Activated T-helper 17 cell treated with anti-CD3 and anti-CD28 coated beads, Interleukin-2, amount 50 U/mL, for 72 hours (primary cell): ENCODE results near the gene ITPR1. TPM values are rescaled to one million over a fixed set of nuclear protein-coding genes. Genes with fewer than 3 reads are reported as not detected.

Source experiments
- ATAC-seq: fragments of 150-1000 bp; cut with Tn5 transposase; replicated peaks from 2 replicates; pipeline ENCODE4 v1.10.0; 2021; ENCODE audit warnings: mild to moderate bottlenecking, moderate library complexity
- H3K27ac Mint-ChIP-seq: one replicate; pipeline ENCODE4 v1.8.0; 2022; ENCODE audit warnings: mixed read lengths
- H3K27me3 Mint-ChIP-seq: one replicate; pipeline ENCODE4 v1.8.0; 2022; ENCODE audit warnings: mixed read lengths
- H3K36me3 Mint-ChIP-seq: one replicate; pipeline ENCODE4 v1.8.0; 2022; ENCODE audit warnings: low read depth, mild to moderate bottlenecking, mixed read lengths
- H3K4me1 Mint-ChIP-seq: one replicate; pipeline ENCODE4 v1.8.0; 2022; ENCODE audit warnings: mixed read lengths
- H3K4me3 Mint-ChIP-seq: one replicate; pipeline ENCODE4 v1.8.0; 2022; ENCODE audit warnings: mild to moderate bottlenecking, mixed read lengths
- H3K9me3 Mint-ChIP-seq: one replicate; pipeline ENCODE4 v1.8.0; 2022; ENCODE audit warnings: mixed read lengths
- total RNA-seq, 2 donors: library from RNA; stranded (reverse); gene quantifications; one replicate each; pipeline ENCODE4 v1.2.3, GENCODE V29; 2022

ITPR1 gene
- total RNA-seq, 2 donors from 2014 or later: 78.5 to 84.6 TPM

GRCh38 chr3:4509983-4510755 lies 17.0 kb downstream of the ITPR1 start:
- no peaks in the 10 kb centered on the region for H3K27me3 Mint-ChIP-seq
- no peak overlapping the region for H3K4me3 Mint-ChIP-seq
- H3K4me1 Mint-ChIP-seq: peaks cover 19% of the 10 kb centered on the region
- no peaks in the 10 kb centered on the region for H3K9me3 Mint-ChIP-seq
- no peak overlapping the region for H3K27ac Mint-ChIP-seq
- peaks cover 11% of the 10 kb centered on the region for H3K36me3 Mint-ChIP-seq
- no peak for ATAC-seq

- Mint-ChIP-seq H3K4me3 (no peak overlapping the region), H3K27ac (no peak overlapping the region), H3K9me3 (no peaks in the 10 kb centered on the region), H3K36me3 (peaks cover 17% of the 10 kb centered on the region), H3K27me3 (no peaks in the 10 kb centered on the region), H3K4me1 (peaks cover 8% of the 10 kb centered on the region)
- no peak for ATAC-seq
These were observed 18.5 kb downstream of the ITPR1 start for GRCh38 chr3:4511491-4512262.

DNA sequence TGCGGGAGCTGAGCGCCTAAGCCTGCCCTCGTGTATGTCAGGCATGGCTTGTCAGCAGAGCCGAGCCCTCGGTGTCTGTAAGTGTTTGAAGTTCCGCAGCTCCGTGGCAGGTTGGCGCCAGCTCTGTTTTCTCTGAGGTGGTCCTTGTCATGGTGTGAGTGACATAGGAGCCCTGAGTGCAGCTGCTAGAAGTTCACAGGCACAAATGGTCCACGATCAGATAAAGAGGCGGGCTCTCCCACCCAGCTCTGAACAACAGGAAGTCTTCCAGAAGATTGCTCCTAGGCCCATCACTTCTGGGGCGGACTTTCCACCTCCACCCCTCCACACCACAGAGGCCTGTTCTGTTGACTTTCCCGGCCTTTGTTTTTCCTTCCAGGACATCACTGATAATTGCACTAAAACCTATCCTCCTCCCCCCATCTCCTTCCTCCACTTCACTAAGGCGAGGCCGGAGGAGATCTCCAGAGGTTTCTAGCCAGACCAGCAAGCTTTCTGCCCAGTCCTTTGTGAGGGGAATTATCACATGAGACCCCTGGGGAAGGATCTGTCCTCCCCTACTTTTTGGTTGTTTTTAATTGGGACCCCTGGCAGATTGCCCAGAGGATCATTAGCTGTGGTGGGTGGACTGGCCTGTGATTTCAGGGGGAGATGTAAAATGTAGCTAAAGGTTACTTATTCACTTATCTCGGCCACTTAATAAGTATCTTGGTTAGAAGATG lies 19.9 kb downstream of the ITPR1 start:
- Mint-ChIP-seq H3K4me1 (peaks cover 18% of the 10 kb centered on the region), H3K36me3 (peaks cover 21% of the 10 kb centered on the region), H3K27ac (no peak overlapping the region), H3K4me3 (no peak overlapping the region), H3K9me3 (no peaks in the 10 kb centered on the region), H3K27me3 (no peaks in the 10 kb centered on the region)
- ATAC-seq: no peak

- H3K27me3 Mint-ChIP-seq: no peaks in the 10 kb centered on the region
- no peaks in the 10 kb centered on the region for H3K9me3 Mint-ChIP-seq
- peaks cover 14% of the 10 kb centered on the region for H3K36me3 Mint-ChIP-seq
- no peak overlapping the region for H3K27ac Mint-ChIP-seq
- no peak for ATAC-seq
- no peak overlapping the region for H3K4me3 Mint-ChIP-seq
- H3K4me1 Mint-ChIP-seq: peaks cover 14% of the 10 kb centered on the region
These were observed 21.2 kb downstream of the ITPR1 start for GRCh38 chr3:4514321-4514720.

DNA sequence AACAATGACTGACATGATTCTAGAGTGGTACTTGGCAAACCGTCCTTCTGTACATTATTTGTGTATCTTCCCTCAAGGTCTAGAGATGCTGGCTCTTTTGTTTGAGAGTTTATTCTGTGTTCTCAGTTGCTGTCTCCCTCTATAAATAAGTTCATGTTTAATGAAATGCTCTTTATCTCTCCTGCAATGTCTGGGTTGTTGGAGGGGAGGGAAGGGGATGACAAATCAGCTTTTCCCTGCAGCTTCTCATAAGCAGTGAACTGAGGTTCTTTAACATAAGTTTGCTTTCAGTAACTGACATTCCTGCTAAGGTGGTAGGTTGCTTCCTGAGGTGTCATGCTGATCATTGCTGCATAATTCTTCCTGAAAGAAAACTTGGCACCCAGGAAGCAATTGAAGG lies 21.8 kb downstream of the ITPR1 start:
- H3K9me3 Mint-ChIP-seq: no peaks in the 10 kb centered on the region
- peaks cover 17% of the 10 kb centered on the region for H3K36me3 Mint-ChIP-seq
- ATAC-seq: no peak
- peaks cover 19% of the 10 kb centered on the region for H3K4me1 Mint-ChIP-seq
- peak overlapping the region; percentile 70 for H3K27ac Mint-ChIP-seq
- H3K27me3 Mint-ChIP-seq: no peaks in the 10 kb centered on the region
- H3K4me3 Mint-ChIP-seq: no peak overlapping the region

DNA sequence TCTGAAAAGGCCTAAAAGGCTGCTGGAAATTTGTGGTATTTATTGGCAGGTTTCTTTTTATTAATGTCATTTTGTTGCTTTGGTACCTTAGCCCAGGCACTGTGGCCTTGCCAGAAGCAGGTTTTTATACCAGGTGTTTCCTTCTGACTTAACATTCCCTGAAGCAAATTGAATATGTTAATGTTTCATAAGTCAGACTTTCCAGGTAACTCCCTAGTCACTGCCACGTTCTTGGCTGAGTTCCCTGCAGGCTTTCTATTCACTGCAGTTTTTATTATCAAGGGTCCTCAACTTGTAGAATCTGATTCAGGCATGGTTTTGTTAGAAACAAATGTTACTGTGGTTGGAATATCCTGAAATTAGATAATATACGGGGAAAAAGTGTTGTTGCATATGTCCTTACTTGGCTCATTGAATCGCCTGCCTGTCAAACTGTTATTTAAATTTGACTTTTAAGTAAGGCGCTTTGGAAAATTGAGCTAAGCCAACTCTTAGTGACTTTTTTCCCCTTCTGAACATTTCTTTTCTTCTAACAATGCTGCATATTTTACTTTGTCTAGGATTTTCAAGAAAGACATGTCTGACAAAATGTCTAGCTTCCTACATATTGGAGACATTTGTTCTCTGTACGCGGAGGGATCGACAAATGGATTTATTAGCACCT lies 22.9 kb downstream of the ITPR1 start:
- no peak for ATAC-seq
- Mint-ChIP-seq H3K9me3 (no peaks in the 10 kb centered on the region), H3K27ac (peak overlapping the region; percentile 70), H3K27me3 (no peaks in the 10 kb centered on the region), H3K36me3 (peaks cover 17% of the 10 kb centered on the region), H3K4me3 (no peak overlapping the region), H3K4me1 (peaks cover 19% of the 10 kb centered on the region)

GRCh38 chr3:4517093-4517492 lies 23.9 kb downstream of the ITPR1 start:
- H3K4me3 Mint-ChIP-seq: peak overlapping the region; percentile 73
- no peak for ATAC-seq
- peak overlapping the region; percentile 75 for H3K27ac Mint-ChIP-seq
- H3K27me3 Mint-ChIP-seq: no peaks in the 10 kb centered on the region
- peaks cover 19% of the 10 kb centered on the region for H3K4me1 Mint-ChIP-seq
- H3K36me3 Mint-ChIP-seq: peaks cover 27% of the 10 kb centered on the region
- H3K9me3 Mint-ChIP-seq: no peaks in the 10 kb centered on the region

DNA sequence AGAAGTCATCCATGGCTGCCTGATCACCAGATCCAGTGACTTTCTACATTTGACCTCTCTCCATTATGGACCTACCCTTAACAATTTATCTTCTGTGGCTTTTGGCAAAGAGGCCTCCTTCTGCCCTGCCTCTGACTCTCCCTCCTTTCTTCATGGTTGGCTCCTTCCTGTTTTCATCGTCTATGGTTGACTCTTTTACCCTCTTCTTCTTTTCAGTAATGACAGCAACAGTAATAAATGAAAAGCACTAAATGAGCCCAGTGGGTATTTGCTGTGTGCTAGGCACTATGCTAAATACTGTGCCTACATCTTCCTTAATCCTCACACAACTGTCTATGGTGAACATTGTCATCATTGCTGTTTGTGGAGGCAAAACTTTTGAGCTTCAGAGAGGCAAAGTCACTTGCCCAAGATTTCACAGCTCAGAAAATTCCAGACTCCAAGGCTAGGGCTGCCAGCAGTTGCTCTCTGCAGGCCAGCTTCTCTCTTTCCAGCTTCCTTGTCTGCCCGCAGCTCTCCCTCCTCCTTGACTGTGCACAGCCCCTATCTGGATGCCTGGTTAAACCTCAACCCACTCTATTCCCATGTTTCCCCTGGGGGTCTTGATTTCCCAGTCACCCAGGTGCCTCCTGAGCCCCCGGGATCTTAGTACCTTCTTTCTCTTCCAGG lies 24.6 kb downstream of the ITPR1 start:
- Mint-ChIP-seq H3K4me3 (peak overlapping the region; percentile 73), H3K27ac (peak overlapping the region; percentile 75), H3K27me3 (no peaks in the 10 kb centered on the region), H3K9me3 (no peaks in the 10 kb centered on the region), H3K4me1 (peaks cover 19% of the 10 kb centered on the region), H3K36me3 (peaks cover 34% of the 10 kb centered on the region)
- ATAC-seq: peak; percentile 52

GRCh38 chr3:4520033-4520816 lies 27.1 kb downstream of the ITPR1 start:
- Mint-ChIP-seq H3K36me3 (peaks cover 49% of the 10 kb centered on the region), H3K4me1 (peaks cover 19% of the 10 kb centered on the region), H3K27ac (peak overlapping the region; percentile 75), H3K27me3 (no peaks in the 10 kb centered on the region), H3K4me3 (peak overlapping the region; percentile 73), H3K9me3 (no peaks in the 10 kb centered on the region)
- no peak for ATAC-seq

GRCh38 chr3:4522947-4523346 lies 29.8 kb downstream of the ITPR1 start:
- no peaks in the 10 kb centered on the region for H3K27me3 Mint-ChIP-seq
- H3K4me3 Mint-ChIP-seq: no peak overlapping the region
- H3K27ac Mint-ChIP-seq: no peak overlapping the region
- H3K9me3 Mint-ChIP-seq: no peaks in the 10 kb centered on the region
- H3K4me1 Mint-ChIP-seq: peaks cover 15% of the 10 kb centered on the region
- ATAC-seq: no peak
- H3K36me3 Mint-ChIP-seq: peaks cover 51% of the 10 kb centered on the region

DNA sequence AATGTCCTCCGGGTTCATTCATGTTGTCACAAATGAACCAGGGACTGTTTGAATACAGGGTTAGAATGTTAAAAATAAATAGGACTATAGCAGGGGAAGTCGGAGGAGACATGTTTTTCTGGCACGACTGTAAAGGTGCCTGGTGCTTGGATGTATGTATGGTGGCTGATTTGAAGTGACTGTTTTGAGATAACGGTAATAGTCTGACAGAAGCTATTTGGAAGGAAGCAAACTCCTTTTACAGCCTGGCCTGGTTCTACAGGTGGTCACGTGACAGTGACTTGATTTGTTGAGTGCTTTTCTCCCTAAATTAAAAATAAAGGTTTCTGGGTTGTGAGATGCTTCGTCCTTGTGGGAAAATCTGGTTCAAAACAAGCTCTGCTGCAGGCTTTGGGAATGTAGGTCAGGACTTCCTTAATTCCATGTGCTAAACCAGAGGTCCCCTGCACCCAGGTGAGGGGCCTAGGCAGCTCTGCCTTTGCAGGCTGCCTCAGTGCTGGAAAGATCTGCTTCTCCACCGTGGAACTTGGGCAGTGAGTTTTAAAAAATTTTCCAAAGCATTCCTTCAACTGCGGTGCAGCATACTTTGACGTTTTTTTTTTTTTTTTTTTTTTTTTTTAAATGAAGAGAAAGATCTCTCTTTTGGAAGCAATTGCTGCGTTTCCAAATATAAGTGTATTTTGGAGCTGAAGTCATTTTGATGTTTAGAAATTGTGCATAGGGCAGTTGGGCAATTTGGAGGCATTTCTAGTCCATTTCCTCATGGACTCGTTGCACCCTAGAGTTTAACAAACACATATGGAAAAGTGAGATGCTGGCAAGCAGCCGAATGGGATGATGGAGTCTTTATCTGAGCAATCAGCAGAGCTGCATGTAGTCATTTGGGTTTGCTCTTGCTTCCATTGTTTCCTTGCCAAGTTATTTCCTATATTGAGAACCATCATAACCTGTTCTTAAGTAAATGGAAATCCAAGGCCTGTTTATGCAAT lies 30.9 kb downstream of the ITPR1 start:
- ATAC-seq: no peak
- Mint-ChIP-seq H3K9me3 (no peaks in the 10 kb centered on the region), H3K4me1 (peaks cover 10% of the 10 kb centered on the region), H3K27me3 (no peaks in the 10 kb centered on the region), H3K4me3 (no peak overlapping the region), H3K27ac (no peak overlapping the region), H3K36me3 (peaks cover 47% of the 10 kb centered on the region)

DNA sequence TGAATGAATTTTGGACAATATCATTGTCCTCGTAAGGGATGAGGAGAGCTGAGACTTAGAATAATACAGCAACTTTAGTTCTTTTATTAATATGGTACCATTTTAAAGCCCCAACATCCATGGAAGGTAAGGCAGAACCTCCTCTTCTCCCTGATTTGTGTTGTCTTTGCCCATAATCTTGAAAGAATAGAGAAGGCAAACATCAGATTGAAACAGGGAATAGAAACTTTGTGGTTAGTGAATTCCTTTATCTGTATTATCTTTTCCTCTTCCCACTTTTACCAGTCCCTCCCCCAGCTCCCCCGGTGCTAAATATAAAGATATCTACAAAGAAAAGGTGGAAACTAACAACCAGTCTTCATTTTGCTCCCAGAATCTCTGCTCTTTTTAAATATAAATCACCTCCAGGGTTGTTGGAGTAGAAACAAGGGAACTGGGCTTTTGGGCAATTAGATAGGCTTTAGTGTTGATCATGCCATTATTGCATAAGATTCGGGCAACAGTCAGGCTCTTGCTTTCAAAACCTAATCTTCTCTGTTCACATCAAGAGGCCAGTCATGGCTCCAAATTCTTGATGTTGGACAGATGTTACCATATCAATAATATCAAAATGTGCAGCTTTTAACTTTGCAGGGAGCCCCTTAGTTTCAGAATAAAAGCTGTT lies 32.5 kb downstream of the ITPR1 start:
- H3K27me3 Mint-ChIP-seq: no peaks in the 10 kb centered on the region
- H3K27ac Mint-ChIP-seq: no peak overlapping the region
- H3K36me3 Mint-ChIP-seq: peaks cover 42% of the 10 kb centered on the region
- ATAC-seq: no peak
- H3K4me1 Mint-ChIP-seq: peaks cover 5% of the 10 kb centered on the region
- no peak overlapping the region for H3K4me3 Mint-ChIP-seq
- no peaks in the 10 kb centered on the region for H3K9me3 Mint-ChIP-seq
